NCI-H510A (cell line): ENCODE data around the gene LATS1.

ENCODE experiments used
- DNase-seq: peaks from one replicate; lab custom pipeline; 2025; lab: John Stamatoyannopoulos, UW

The LATS1 gene

DNA sequence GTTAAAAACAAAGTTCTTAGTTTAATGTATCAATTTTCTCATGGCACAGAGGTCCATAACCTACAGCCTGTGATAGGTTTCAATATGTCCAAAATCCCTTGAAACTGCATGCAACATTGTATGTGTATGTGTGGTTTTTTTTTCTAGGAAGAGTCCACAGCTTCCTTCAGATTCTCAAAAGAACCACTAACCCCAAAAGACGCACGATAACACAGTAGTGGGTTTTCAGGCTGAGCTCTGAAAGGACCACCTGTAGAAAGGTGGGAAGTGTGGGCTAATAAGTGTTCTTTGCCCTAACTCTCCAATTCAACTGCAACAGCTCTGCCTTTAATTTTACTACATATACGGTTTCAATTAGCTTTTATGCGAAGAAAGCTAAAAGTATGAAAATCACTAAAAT lies 57.9 kb downstream of the LATS1 start:
- no peak for DNase-seq

DNA sequence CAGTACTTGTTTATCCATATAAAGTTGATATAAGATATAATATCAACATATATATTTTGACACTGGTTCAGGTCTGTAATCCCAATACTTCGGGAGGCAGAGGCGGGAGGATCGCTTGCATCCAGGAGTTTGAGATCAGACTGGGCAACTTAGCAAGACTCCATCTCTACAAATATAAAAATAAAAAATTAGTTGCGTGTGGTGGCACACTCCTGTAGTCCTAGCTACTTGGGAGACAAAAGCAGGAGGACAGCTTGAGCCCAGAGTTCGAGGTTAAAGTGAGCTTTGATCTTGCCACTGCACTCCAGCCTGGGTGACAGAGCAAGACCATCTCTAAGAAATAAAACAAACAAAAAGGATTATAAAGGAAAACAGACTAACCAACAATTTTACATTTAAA lies 60.5 kb downstream of the LATS1 start:
- DNase-seq, result no peak

DNA sequence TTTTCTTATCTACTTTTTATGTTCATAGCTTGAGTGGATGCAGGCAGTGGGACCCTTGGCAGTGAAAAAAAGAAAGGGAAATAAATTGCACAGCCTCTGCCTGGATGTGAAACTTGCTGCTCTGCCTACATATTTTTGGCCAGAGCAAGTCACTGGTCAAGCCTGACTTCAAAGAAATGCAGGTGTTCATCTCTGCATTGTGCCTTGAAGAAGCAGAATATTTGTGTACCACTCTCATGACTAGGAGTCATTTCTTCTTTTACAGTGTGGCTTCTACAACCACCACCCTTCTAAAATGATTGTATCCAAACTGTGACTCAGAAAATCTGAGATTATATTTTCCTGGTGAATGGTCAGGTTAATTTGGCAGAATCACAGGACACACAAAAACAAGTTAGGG lies 66.8 kb downstream of the LATS1 start:
- no peak for DNase-seq

GRCh38 chr6:149648148-149649145 lies 69.5 kb downstream of the LATS1 start, which contains the start of gene KATNA1:
TSS of gene KATNA1 (minus strand) at chr6:149648714. CDS start at chr6:149638547, 10,167 bp downstream.
- peak; percentile 79 for DNase-seq

DNA sequence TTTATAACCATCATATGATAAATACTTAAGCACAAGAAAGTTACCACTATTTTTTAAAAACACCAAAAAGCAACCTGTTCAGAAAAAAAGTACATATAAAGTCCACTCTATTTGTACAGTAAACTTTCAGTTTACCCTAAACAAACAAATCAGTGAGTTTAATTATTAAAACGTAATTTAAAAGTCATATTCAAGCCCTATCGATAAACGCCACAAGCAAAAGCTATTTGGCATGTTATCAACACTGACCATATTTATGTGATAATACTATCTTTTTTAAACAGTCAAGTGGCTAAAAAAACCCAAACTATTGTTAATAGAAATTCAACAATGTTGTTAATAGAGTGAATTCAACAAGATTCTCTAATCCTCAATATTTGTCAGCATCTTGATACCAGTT lies 71.3 kb downstream of the LATS1 start:
- DNase-seq, result no peak

DNA sequence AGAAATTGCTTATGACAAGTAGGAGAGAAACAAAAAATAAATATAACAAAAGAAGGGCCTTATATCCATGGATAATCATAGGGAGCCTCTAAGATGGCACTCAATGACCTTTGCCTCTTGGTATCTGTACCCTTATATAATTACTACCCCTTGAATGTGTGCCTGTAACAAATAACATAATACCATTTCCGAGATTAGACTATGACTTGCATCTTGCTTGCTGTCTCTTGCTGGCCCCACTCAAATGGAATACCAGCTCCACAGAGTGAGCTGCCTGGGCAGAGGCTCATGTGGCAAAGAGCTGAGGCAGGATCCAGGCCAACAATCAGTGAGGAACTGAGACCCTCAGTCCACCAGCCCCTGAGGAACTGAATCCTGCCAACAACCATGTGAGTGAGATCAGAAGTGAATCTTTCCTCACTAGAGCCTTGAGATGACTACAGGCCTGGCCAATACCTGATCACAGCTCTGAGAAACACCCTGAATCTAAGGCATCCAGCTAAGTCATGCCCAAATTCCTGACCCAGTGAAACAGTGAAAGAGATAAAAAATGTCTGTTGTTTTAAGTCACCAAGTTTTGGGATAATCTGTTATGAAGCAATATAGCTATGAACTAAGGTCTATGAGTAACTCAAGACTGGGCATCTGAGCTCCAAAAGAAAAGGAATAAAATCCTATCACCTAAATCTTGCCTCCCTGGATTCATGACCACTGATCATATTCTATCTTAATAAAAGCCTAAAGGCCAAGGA lies 74.9 kb downstream of the LATS1 start:
- no peak for DNase-seq

DNA sequence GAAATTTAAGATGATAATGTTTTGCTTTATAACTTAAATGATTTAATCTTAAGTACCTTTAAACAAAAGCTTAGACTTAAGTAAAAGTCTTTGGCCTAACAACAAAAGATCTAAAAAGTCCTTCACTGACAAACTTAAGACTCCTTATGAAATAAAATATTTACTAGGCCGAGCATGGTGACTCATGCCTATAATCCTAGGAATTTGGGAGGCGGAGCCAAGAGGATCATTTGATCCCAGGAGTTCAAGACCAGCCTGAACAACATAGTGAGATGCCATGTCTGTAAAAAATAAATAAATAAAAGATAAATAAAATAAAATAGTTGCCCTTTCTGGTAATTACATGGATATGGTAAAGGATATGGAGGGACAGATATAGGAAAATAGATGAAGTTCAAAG lies 81.8 kb downstream of the LATS1 start:
- DNase-seq, result no peak

DNA sequence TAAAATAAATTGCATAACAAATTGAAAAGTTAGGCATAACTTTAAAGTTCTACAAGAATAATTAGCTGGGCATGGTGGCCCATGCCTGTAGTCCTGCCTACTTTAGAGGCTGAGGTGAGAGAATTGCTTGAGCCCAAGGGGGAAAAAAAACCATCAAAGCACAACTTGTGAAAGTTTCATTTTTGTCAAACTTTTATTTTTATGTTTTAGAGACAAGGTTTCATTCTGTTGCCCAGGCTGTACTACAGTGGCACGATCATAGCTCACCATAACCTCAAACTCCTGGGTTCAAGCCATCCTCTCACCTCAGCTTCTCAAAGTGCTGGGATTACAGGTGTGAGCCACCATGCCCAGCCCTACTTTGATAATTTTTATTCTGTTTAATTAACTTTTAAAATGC lies 83.6 kb downstream of the LATS1 start:
- DNase-seq, result no peak

DNA sequence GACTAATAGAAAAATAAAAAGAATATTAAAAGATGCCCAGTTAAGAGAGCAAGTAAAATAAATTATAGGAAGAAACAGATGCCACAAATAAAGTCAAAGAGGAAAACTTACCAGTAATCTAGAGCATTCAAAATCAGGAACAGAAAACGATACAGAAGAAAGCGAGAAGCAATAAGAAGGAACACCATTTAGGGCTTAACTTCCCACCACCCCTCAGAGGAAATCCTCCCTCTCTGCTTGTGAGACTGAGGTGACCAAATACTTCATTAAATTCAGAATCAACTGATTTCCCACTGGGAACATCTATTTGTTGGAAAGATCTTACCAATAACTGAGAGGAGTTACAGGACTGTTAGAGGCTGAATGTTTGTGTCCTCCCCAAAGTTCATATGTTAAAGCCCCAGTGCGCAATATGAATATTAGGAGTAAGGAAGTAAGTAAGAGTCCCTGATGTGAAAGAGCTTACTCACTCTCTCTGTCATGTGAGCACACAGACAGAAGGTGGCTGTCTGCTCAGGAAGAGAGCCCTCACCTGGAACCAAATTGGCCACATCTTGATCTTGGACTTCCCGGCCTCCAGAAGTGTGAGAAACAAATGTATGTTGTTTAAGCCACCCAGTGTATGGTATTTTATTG lies 88.9 kb downstream of the LATS1 start:
- no peak for DNase-seq

GRCh38 chr6:149627672-149628071 lies 90.2 kb downstream of the LATS1 start:
- DNase-seq, result no peak

GRCh38 chr6:149615805-149616204 lies 102.1 kb downstream of the LATS1 start:
- DNase-seq, result no peak

GRCh38 chr6:149614337-149614736 lies 103.6 kb downstream of the LATS1 start:
- DNase-seq, result no peak

GRCh38 chr6:149608381-149608982 lies 109.4 kb downstream of the LATS1 start:
- DNase-seq, result no peak
